ENCODE data around the gene IFITM5.

DNA sequence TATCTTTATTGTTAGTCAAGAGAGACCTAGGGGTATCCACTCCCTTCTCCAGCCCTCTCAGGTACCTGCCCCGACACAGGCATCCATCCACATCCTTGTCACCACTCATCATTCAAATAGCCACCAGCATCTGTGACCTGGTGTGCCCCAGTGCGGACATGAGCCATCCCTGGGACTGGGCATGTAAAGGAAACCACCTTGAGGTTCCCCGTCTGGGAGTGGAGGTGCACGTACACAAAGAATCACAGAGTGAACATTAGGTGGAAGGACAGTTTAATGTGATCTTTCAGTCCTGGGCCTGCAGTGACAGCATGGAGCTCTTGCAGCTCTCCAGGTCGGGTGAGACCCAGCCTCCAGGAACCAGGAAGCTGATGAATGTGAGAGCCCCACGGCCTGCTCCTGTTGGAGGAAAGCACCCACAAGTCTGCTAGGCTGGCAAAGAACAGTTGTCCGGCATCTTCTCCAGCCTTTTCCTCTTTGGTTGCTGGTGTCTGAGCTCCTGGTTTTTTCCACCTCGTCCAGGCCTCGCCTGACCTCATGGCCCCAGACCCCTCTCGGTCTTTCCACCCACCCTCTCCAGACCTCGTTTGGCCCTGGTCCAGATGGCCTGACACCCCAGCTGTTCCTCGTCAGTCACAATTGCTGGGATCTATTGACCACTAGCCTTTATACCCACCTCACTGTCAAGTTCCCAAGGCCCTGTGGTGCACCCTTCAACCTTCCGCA lies 46.0 kb downstream of the IFITM5 start:
- TF ChIP-seq, protein P1, sequence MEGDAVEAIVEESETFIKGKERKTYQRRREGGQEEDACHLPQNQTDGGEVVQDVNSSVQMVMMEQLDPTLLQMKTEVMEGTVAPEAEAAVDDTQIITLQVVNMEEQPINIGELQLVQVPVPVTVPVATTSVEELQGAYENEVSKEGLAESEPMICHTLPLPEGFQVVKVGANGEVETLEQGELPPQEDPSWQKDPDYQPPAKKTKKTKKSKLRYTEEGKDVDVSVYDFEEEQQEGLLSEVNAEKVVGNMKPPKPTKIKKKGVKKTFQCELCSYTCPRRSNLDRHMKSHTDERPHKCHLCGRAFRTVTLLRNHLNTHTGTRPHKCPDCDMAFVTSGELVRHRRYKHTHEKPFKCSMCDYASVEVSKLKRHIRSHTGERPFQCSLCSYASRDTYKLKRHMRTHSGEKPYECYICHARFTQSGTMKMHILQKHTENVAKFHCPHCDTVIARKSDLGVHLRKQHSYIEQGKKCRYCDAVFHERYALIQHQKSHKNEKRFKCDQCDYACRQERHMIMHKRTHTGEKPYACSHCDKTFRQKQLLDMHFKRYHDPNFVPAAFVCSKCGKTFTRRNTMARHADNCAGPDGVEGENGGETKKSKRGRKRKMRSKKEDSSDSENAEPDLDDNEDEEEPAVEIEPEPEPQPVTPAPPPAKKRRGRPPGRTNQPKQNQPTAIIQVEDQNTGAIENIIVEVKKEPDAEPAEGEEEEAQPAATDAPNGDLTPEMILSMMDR (IDR thresholded peaks at IDR 0.05) = no peak
- no peak for TF ChIP-seq POLR2AphosphoS5 (IDR thresholded peaks at IDR 0.05; ENCODE audit: insufficient read depth in 1 of 2, low read depth in 1 of 2)
